WTC11 (cell line): ENCODE data around the gene ZNF654.

Source experiments
- FOXK1 ChIP-seq: sonication (generic); formaldehyde crosslinking; IDR thresholded peaks from 2 replicates; pipeline ENCODE4 v1.8.0; 2022; ENCODE audit warnings: mild to moderate bottlenecking, moderate library complexity, missing genetic modification reagents
- GABPB1 ChIP-seq: sonication (generic); formaldehyde crosslinking; IDR thresholded peaks from 2 replicates; pipeline ENCODE4 v1.8.1; 2023; ENCODE audit warnings: mild to moderate bottlenecking, missing genetic modification reagents
- GRHL2 ChIP-seq: fragments of 250-450 bp; sonication (Bioruptor Pico); IDR thresholded peaks from 2 replicates; pipeline ENCODE4 v1.8.0; 2022; ENCODE audit warnings: mild to moderate bottlenecking, moderate library complexity; ENCODE audit not compliant: insufficient replicate concordance, severe bottlenecking
- NR3C1 ChIP-seq: sonication (generic); formaldehyde crosslinking; conservative IDR thresholded peaks from 2 replicates; pipeline ENCODE4 v1.8.1; 2023; ENCODE audit warnings: low read depth, mild to moderate bottlenecking, missing genetic modification reagents
- TEAD4 ChIP-seq: sonication (generic); formaldehyde crosslinking; IDR thresholded peaks from 2 replicates; pipeline ENCODE4 v1.8.0; 2022; ENCODE audit warnings: mild to moderate bottlenecking, missing genetic modification reagents
- ZNF138 ChIP-seq: sonication (generic); formaldehyde crosslinking; conservative IDR thresholded peaks from 2 replicates; pipeline ENCODE4 v1.8.1; 2022; ENCODE audit warnings: mild to moderate bottlenecking, moderate library complexity, missing genetic modification reagents
- TF ChIP-seq, protein P1 (sequence below): fragments of 200-600 bp; IDR thresholded peaks from 2 replicates; pipeline ENCODE4 v1.8.0; 2022; ENCODE audit warnings: antibody characterized with exemption
- TF ChIP-seq, protein P2 (sequence below): sonication (generic); formaldehyde crosslinking; IDR thresholded peaks from 2 replicates; pipeline ENCODE4 v1.8.0; 2022; ENCODE audit warnings: mild to moderate bottlenecking, missing genetic modification reagents
- TF ChIP-seq, protein P3 (sequence below): sonication (generic); formaldehyde crosslinking; IDR thresholded peaks from 2 replicates; pipeline ENCODE4 v1.8.0; 2022; ENCODE audit warnings: mild to moderate bottlenecking, missing genetic modification reagents
- TF ChIP-seq, protein P4 (sequence below): sonication (generic); formaldehyde crosslinking; IDR thresholded peaks from 2 replicates; pipeline ENCODE4 v1.8.1; 2022; ENCODE audit warnings: mild to moderate bottlenecking, missing genetic modification reagents, moderate library complexity, borderline replicate concordance
- TF ChIP-seq, protein P5 (sequence below): sonication (generic); formaldehyde crosslinking; IDR thresholded peaks from 2 replicates; pipeline ENCODE4 v1.8.1; 2022; ENCODE audit warnings: low read depth, missing genetic modification reagents, borderline replicate concordance
- TF ChIP-seq, protein P6 (sequence below): sonication (generic); formaldehyde crosslinking; IDR thresholded peaks from 2 replicates; pipeline ENCODE4 v1.8.0; 2022; ENCODE audit warnings: missing genetic modification reagents
- TF ChIP-seq, protein P7 (sequence below): sonication (generic); formaldehyde crosslinking; IDR thresholded peaks from 2 replicates; pipeline ENCODE4 v1.8.1; 2022; ENCODE audit warnings: mild to moderate bottlenecking, moderate library complexity, missing genetic modification reagents
- TF ChIP-seq, protein P8 (sequence below): fragments of 250-450 bp; sonication (Bioruptor Pico); IDR thresholded peaks from 2 replicates; pipeline ENCODE4 v1.9.0; 2021; ENCODE audit warnings: mild to moderate bottlenecking

DNA sequence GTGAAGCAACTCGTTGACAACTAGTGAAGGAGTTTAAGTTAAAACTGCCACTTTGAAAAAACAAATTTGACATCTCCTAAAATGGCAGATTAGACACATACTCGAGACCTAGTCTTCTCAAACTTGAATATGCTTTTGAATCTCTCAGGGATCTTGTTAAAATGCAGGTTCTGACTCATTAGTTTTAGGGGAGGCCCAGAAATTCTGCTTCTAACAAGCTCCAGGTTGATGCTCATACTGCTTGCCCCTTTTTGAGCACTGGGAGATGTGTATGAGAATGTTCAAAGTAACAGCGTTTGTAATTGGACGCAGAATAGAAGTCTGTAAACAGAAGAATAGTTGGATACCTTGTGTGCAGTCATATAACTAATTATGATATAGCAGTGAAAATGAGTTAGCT, 92.3 kb downstream of the ZNF654 start:
- TF ChIP-seq, protein P1, sequence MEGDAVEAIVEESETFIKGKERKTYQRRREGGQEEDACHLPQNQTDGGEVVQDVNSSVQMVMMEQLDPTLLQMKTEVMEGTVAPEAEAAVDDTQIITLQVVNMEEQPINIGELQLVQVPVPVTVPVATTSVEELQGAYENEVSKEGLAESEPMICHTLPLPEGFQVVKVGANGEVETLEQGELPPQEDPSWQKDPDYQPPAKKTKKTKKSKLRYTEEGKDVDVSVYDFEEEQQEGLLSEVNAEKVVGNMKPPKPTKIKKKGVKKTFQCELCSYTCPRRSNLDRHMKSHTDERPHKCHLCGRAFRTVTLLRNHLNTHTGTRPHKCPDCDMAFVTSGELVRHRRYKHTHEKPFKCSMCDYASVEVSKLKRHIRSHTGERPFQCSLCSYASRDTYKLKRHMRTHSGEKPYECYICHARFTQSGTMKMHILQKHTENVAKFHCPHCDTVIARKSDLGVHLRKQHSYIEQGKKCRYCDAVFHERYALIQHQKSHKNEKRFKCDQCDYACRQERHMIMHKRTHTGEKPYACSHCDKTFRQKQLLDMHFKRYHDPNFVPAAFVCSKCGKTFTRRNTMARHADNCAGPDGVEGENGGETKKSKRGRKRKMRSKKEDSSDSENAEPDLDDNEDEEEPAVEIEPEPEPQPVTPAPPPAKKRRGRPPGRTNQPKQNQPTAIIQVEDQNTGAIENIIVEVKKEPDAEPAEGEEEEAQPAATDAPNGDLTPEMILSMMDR, result no peak
- TF ChIP-seq, protein P2, sequence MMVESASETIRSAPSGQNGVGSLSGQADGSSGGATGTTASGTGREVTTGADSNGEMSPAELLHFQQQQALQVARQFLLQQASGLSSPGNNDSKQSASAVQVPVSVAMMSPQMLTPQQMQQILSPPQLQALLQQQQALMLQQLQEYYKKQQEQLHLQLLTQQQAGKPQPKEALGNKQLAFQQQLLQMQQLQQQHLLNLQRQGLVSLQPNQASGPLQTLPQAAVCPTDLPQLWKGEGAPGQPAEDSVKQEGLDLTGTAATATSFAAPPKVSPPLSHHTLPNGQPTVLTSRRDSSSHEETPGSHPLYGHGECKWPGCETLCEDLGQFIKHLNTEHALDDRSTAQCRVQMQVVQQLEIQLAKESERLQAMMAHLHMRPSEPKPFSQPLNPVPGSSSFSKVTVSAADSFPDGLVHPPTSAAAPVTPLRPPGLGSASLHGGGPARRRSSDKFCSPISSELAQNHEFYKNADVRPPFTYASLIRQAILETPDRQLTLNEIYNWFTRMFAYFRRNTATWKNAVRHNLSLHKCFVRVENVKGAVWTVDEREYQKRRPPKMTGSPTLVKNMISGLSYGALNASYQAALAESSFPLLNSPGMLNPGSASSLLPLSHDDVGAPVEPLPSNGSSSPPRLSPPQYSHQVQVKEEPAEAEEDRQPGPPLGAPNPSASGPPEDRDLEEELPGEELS (CRISPR knock-in tag), result no peak
- TF ChIP-seq GRHL2 (CRISPR knock-in tag), result no peak
- no peak for TF ChIP-seq ZNF138 (CRISPR knock-in tag)
- TF ChIP-seq, protein P3, sequence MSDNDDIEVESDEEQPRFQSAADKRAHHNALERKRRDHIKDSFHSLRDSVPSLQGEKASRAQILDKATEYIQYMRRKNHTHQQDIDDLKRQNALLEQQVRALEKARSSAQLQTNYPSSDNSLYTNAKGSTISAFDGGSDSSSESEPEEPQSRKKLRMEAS (CRISPR knock-in tag), result no peak
- TF ChIP-seq, protein P4, sequence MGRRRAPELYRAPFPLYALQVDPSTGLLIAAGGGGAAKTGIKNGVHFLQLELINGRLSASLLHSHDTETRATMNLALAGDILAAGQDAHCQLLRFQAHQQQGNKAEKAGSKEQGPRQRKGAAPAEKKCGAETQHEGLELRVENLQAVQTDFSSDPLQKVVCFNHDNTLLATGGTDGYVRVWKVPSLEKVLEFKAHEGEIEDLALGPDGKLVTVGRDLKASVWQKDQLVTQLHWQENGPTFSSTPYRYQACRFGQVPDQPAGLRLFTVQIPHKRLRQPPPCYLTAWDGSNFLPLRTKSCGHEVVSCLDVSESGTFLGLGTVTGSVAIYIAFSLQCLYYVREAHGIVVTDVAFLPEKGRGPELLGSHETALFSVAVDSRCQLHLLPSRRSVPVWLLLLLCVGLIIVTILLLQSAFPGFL, result no peak
- TF ChIP-seq, protein P5, sequence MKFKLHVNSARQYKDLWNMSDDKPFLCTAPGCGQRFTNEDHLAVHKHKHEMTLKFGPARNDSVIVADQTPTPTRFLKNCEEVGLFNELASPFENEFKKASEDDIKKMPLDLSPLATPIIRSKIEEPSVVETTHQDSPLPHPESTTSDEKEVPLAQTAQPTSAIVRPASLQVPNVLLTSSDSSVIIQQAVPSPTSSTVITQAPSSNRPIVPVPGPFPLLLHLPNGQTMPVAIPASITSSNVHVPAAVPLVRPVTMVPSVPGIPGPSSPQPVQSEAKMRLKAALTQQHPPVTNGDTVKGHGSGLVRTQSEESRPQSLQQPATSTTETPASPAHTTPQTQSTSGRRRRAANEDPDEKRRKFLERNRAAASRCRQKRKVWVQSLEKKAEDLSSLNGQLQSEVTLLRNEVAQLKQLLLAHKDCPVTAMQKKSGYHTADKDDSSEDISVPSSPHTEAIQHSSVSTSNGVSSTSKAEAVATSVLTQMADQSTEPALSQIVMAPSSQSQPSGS (CRISPR knock-in tag), result no peak
- TF ChIP-seq, protein P6, sequence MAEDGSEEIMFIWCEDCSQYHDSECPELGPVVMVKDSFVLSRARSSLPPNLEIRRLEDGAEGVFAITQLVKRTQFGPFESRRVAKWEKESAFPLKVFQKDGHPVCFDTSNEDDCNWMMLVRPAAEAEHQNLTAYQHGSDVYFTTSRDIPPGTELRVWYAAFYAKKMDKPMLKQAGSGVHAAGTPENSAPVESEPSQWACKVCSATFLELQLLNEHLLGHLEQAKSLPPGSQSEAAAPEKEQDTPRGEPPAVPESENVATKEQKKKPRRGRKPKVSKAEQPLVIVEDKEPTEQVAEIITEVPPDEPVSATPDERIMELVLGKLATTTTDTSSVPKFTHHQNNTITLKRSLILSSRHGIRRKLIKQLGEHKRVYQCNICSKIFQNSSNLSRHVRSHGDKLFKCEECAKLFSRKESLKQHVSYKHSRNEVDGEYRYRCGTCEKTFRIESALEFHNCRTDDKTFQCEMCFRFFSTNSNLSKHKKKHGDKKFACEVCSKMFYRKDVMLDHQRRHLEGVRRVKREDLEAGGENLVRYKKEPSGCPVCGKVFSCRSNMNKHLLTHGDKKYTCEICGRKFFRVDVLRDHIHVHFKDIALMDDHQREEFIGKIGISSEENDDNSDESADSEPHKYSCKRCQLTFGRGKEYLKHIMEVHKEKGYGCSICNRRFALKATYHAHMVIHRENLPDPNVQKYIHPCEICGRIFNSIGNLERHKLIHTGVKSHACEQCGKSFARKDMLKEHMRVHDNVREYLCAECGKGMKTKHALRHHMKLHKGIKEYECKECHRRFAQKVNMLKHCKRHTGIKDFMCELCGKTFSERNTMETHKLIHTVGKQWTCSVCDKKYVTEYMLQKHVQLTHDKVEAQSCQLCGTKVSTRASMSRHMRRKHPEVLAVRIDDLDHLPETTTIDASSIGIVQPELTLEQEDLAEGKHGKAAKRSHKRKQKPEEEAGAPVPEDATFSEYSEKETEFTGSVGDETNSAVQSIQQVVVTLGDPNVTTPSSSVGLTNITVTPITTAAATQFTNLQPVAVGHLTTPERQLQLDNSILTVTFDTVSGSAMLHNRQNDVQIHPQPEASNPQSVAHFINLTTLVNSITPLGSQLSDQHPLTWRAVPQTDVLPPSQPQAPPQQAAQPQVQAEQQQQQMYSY (CRISPR knock-in tag), result no peak
- TF ChIP-seq, protein P7, sequence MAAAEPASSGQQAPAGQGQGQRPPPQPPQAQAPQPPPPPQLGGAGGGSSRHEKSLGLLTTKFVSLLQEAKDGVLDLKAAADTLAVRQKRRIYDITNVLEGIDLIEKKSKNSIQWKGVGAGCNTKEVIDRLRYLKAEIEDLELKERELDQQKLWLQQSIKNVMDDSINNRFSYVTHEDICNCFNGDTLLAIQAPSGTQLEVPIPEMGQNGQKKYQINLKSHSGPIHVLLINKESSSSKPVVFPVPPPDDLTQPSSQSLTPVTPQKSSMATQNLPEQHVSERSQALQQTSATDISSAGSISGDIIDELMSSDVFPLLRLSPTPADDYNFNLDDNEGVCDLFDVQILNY (CRISPR knock-in tag), result no peak
- TF ChIP-seq, protein P8, sequence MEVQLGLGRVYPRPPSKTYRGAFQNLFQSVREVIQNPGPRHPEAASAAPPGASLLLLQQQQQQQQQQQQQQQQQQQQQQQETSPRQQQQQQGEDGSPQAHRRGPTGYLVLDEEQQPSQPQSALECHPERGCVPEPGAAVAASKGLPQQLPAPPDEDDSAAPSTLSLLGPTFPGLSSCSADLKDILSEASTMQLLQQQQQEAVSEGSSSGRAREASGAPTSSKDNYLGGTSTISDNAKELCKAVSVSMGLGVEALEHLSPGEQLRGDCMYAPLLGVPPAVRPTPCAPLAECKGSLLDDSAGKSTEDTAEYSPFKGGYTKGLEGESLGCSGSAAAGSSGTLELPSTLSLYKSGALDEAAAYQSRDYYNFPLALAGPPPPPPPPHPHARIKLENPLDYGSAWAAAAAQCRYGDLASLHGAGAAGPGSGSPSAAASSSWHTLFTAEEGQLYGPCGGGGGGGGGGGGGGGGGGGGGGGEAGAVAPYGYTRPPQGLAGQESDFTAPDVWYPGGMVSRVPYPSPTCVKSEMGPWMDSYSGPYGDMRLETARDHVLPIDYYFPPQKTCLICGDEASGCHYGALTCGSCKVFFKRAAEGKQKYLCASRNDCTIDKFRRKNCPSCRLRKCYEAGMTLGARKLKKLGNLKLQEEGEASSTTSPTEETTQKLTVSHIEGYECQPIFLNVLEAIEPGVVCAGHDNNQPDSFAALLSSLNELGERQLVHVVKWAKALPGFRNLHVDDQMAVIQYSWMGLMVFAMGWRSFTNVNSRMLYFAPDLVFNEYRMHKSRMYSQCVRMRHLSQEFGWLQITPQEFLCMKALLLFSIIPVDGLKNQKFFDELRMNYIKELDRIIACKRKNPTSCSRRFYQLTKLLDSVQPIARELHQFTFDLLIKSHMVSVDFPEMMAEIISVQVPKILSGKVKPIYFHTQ (CRISPR knock-in tag), result no peak
- no peak for TF ChIP-seq FOXK1 (CRISPR knock-in tag)
- TF ChIP-seq GABPB1 (CRISPR knock-in tag), result no peak
- TF ChIP-seq TEAD4 (CRISPR knock-in tag), result no peak
- TF ChIP-seq NR3C1 (CRISPR knock-in tag), result no peak
